Mucosa of descending colon (tissue), 3 donors: Measurements from ENCODE around the gene CD81. TPM values are rescaled to one million over a fixed set of nuclear protein-coding genes. Genes with fewer than 3 reads are reported as not detected.
"Not testable (repeated sequence)": the region's sequence is repeated elsewhere in the genome, so short reads cannot be mapped to it uniquely, and the experiment has no call there.

Experiments
- ATAC-seq: fragments of 200-7000 bp; cut with Tn5 transposase; one replicate; pipeline ENCODE4 v1.9.1; 2020; ENCODE audit warnings: mild to moderate bottlenecking, moderate library complexity
- DNase-seq, 3 donors: peaks; one replicate each; pipeline ENCODE4 v3.0.0-alpha.2; 2020
- H3K36me3 ChIP-seq: fragments of 200-600 bp; one replicate; pipeline ENCODE4 v1.8.0; 2021; ENCODE audit warnings: low read depth, mild to moderate bottlenecking
- H3K4me1 ChIP-seq: fragments of 200-600 bp; one replicate; pipeline ENCODE4 v1.8.0; 2021; ENCODE audit warnings: low read depth, mild to moderate bottlenecking
- H3K4me3 ChIP-seq: fragments of 200-600 bp; one replicate; pipeline ENCODE4 v1.8.0; 2021; ENCODE audit warnings: mild to moderate bottlenecking
- H3K9me3 ChIP-seq: fragments of 200-600 bp; one replicate; pipeline ENCODE4 v1.8.0; 2021; ENCODE audit warnings: mild to moderate bottlenecking
- intact Hi-C, 2 donors: fragments of 100-400 bp; cut with DNase I in 1 of 2; cut with micrococcal nuclease in 1 of 2; formaldehyde crosslinking; loops; one replicate each; pipeline versions ENCODE4 v1.11.0 to v1.11.1; 2022; cut with DNase I, micrococcal nuclease
- total RNA-seq, 3 donors: library from RNA; stranded (reverse); fragmentation: NEBNext Ultra II Directional in 2 of 3; extraction: Animal tissue kit (Norgen Biotek cat#: 25700) in 2 of 3; gene quantifications; one replicate each; pipeline versions ENCODE4 v1.2.1 to v1.2.4, GENCODE V29; 2021 to 2023
- TF ChIP-seq, protein P1 (sequence below): fragments of 200-600 bp; IDR thresholded peaks from one replicate; pipeline ENCODE4 v1.8.0; 2022; ENCODE audit warnings: antibody characterized with exemption, mild to moderate bottlenecking
- donor health status: DM: no; HTN: no; CAD: no; lungs with moderate emphysema.
- donor health status: DM: no; HTN: no; CAD: no.
- donor health status: DM: no; HTN: yes; CAD: no.

The CD81 gene
- total RNA-seq, 3 donors from 2014 or later: 98.7 to 551 (median 186) TPM

DNA sequence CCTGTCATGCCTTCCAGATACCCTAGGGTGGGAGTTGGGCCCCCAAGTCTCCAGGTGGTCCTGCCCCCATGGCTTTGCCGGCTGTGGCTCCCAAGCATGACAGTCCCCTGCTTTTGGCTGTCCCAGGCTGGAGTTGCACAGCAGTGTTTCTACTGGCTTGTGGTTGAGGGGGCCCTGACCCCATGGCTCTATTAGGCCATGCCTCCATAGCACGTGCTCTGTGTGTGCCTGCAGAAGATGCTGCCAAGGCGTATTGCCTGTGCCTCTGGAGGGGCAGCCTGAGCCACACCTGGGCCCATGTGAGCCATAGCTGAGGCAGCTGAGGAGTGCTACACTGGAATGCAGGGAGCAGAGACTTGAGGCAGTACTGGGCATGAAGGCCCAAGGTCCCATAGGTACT, 25.4 kb upstream of the CD81 start:
- ATAC-seq (no peak), DNase-seq (no peak)
- H3K36me3 ChIP-seq: no peaks in the 10 kb centered on the region
- no peaks in the 10 kb centered on the region for H3K4me1 ChIP-seq
- peaks cover 7% of the 10 kb centered on the region for H3K9me3 ChIP-seq
- no peak overlapping the region for H3K4me3 ChIP-seq
- intact Hi-C loops: no loop called here
- TF ChIP-seq, protein P1, sequence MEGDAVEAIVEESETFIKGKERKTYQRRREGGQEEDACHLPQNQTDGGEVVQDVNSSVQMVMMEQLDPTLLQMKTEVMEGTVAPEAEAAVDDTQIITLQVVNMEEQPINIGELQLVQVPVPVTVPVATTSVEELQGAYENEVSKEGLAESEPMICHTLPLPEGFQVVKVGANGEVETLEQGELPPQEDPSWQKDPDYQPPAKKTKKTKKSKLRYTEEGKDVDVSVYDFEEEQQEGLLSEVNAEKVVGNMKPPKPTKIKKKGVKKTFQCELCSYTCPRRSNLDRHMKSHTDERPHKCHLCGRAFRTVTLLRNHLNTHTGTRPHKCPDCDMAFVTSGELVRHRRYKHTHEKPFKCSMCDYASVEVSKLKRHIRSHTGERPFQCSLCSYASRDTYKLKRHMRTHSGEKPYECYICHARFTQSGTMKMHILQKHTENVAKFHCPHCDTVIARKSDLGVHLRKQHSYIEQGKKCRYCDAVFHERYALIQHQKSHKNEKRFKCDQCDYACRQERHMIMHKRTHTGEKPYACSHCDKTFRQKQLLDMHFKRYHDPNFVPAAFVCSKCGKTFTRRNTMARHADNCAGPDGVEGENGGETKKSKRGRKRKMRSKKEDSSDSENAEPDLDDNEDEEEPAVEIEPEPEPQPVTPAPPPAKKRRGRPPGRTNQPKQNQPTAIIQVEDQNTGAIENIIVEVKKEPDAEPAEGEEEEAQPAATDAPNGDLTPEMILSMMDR: no peak

DNA sequence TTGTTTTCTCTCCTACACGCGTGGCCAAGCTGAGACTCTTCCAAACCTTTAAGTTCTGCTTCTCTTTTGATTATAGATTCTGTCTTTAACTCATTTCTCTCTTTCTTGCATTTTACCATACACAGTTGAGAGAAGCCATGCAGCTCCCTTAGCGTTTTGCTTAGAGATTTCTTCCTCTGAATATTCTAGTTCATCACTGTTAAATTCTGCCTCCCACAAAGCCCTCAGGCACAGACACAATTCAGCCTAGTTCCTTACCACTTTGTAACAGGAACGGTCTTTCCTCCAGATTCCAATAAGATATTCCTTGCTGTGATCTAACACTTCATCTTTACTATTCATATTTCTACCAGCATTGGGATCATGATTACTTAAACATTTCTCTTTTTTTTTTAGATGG, 24.7 kb upstream of the CD81 start:
- ATAC-seq (no peak), DNase-seq (no peak)
- TF ChIP-seq, protein P1: no peak
- peaks cover 7% of the 10 kb centered on the region for H3K9me3 ChIP-seq
- H3K36me3 ChIP-seq: no peaks in the 10 kb centered on the region
- H3K4me3 ChIP-seq: no peak overlapping the region
- no peaks in the 10 kb centered on the region for H3K4me1 ChIP-seq
- intact Hi-C loops: no loop called here

DNA sequence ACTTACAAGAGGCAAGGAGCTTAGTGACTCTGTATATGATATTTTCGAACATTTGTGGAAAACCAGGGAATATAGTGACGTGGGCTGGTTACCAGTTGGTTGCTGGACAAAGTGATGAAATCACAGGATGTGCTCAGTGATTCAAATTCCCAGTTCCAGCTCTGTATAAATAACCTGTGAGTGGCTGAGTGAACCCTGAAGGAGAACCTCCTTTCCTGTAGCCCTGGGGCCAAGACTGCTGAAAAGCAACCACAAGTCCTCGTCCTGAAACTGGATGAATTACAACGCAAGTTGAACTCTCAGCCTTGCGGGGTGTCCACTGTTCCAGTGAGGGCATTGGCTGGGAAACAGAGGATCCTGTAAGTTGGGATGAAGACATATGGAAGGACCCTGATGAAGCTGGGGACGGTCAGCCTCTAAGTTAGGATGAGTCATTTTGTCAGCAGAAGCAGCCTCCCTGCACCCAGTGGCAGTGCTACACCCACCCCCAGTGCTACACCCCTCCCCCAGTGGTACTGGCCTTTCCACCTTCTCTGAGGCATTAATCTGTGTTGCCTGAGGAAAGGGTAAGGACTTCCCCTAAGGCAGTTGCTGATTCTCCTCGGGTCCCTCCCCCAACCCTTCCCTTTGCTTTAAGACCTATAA, 22.0 kb upstream of the CD81 start:
- ATAC-seq (no peak), DNase-seq (no peak)
- Histone ChIP-seq H3K4me3 (no peak overlapping the region), H3K36me3 (no peaks in the 10 kb centered on the region), H3K4me1 (no peaks in the 10 kb centered on the region), H3K9me3 (no peaks in the 10 kb centered on the region)
- intact Hi-C loops: no loop called here
- TF ChIP-seq, protein P1: no peak

DNA sequence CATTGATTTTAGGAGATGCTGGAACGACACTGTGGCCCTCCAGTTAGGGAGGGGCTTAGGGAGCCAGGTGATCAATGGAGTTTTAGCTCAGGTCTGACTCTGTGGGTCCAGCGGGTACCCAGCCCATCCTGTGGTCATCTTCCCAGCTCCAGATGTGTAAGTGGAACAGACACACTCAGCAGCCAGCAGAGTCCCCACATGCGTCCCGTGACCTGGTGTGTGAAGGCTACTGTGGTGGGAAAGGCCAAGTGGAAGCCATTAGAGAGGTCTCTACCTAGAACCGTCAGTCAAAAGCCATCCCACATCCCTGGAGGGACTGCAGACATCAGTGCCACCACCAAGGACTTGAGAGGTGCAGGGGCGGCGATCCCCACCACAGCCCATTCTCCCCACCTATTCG, 19.9 kb upstream of the CD81 start:
- intact Hi-C loops: no loop called here
- no peak for ATAC-seq
- TF ChIP-seq, protein P1: no peak

DNA sequence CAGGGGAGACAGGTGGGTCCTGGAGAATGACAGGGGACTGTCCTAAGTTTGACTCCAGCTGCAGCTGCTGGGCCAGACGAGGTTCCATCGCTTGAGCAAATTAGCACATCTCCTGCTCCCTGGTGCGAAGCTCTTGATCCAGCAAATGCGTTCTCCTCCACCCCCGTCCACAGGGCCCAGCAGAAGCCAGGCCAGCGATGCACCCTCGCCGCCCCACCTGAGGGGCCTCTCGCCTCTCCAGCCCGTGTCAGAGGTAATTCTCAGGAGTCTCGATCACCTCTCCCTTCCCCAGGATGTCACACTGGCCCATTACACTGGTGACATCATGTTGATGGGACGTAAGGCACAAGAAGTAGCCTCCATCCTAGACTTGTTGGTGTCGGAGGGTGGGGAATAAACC, 19.5 kb upstream of the CD81 start:
- ATAC-seq, H3K9me3 ChIP-seq, H3K4me3 ChIP-seq, DNase-seq, H3K36me3 ChIP-seq, intact Hi-C loops, H3K4me1 ChIP-seq: not testable (repeated sequence)

More for the DNA sequence above, 19.9 kb upstream of the CD81 start:
- no peaks in the 10 kb centered on the region for H3K36me3 ChIP-seq
- DNase-seq: no peak
- no peak overlapping the region for H3K4me3 ChIP-seq
- no peaks in the 10 kb centered on the region for H3K4me1 ChIP-seq
- no peaks in the 10 kb centered on the region for H3K9me3 ChIP-seq

DNA sequence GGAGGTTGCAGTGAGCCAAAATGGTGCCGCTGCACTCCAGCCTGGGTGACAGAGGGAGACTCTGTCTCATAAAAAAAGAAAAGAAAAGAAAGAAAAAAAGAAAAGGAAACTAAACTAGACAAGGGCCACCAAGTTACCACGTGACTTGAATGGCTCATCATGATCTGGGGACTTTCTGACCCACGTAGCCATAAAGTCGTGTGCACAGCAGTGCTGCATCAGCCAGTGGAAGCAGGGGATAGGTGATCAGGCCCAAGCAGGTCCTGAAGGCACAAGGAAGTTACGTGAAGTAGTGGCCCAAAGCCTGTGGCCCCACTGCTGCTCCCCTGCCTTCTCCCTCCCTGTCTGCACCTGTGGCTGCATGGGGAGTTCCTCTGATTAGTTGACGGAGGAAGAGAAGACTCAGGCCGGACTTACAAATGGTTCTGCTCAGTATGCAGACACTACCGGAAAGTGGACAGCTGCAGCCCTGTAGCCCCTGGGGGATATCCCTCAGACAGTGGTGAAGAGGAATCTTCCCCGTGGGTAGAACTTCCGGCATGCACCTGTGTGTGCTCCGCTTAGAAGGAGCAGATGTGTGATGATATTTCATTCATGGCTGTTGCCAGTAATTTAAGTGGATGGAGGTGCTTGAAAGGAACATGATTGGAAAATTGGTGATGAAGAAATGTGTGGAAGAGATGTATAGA, 18.2 kb upstream of the CD81 start:
- Histone ChIP-seq H3K4me3 (no peak overlapping the region), H3K4me1 (no peaks in the 10 kb centered on the region), H3K36me3 (no peaks in the 10 kb centered on the region), H3K9me3 (no peaks in the 10 kb centered on the region)
- TF ChIP-seq, protein P1: no peak
- intact Hi-C loops: no loop called here
- DNase-seq (no peak), ATAC-seq (no peak)
